ENCODE measurements around the gene UBE2O.
"Not testable (repeated sequence)": the region's sequence is repeated elsewhere in the genome, so short reads cannot be mapped to it uniquely, and the experiment has no call there.

UBE2O gene

GRCh38 chr17:76367642-76368041 is 85.3 kb downstream of the UBE2O start:
- H3K4me3 ChIP-seq (ENCODE audit: low read depth, low read length): no peak overlapping the region

DNA sequence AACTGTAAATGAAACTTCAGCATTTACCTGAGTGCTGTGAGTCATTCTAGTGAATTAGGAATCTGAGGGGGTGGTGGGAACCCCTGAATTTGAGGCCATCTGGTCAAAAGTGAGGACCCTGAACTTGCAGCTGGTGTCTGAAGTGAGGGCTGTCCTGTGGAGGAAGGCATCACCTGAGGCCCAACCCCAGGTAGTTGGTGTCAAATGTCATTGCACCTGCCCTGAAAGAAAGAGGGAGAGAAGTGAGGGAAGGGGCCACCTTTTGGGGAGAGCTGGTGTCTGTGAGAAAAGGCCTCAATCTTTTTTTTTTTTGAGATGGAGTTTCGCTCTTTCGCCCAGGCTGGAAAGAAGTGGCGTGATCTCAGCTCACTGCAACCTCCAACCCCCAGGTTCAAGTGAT is 86.7 kb downstream of the UBE2O start:
- no peak for TF ChIP-seq CTCF (IDR thresholded peaks at IDR 0.05; ENCODE audit: low read depth, low read length)
- H3K4me3 ChIP-seq (ENCODE audit: low read depth, low read length): no peak overlapping the region

More at GRCh38 chr17:76367642-76368041, 85.3 kb downstream of the UBE2O start:
- TF ChIP-seq CTCF (IDR thresholded peaks at IDR 0.05; ENCODE audit: low read depth, low read length): no peak

GRCh38 chr17:76365256-76365903 is 87.6 kb downstream of the UBE2O start:
- H3K4me3 ChIP-seq (ENCODE audit: low read depth, low read length): no peak overlapping the region
- TF ChIP-seq CTCF (IDR thresholded peaks at IDR 0.05; ENCODE audit: low read depth, low read length): no peak

- H3K4me3 ChIP-seq (ENCODE audit: low read depth, low read length): no peak overlapping the region
- no peak for TF ChIP-seq CTCF (IDR thresholded peaks at IDR 0.05; ENCODE audit: low read depth, low read length)
Measured at GRCh38 chr17:76363107-76363842, 89.7 kb downstream of the UBE2O start.

- H3K4me3 ChIP-seq (ENCODE audit: low read depth, low read length): no peak overlapping the region
- no peak for TF ChIP-seq CTCF (IDR thresholded peaks at IDR 0.05; ENCODE audit: low read depth, low read length)
Measured at GRCh38 chr17:76360461-76360860, 92.5 kb downstream of the UBE2O start.

DNA sequence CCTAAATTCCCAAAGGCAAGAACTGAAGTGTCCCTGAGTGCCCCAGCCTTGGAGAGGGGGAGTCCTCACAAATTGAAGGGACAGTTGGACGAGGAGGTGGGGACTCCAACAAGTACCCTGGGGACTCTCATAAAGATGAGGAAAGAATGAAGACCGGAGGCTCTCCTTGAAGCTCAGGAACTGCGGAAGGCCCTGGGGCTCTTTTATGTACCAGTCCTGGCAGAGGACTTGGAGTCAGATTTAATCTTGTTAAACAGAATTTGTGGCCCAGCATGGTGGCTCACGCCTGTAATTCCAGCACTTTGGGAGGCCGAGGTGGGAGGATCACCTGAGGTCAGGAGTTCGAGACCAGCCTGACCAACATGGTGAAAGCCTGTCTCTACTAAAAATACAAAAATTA is 93.2 kb downstream of the UBE2O start:
- not testable (repeated sequence) for H3K4me3 ChIP-seq (ENCODE audit: low read depth, low read length)

GRCh38 chr17:76359375-76359774 is 93.6 kb downstream of the UBE2O start:
- H3K4me3 ChIP-seq (ENCODE audit: low read depth, low read length): no peak overlapping the region
- TF ChIP-seq CTCF (IDR thresholded peaks at IDR 0.05; ENCODE audit: low read depth, low read length): no peak

Measured in WI38 (cell line).